ENCODE results near the gene TBC1D10B.
A peak's percentile ranks its signal among the peaks of the same experiment; 100 is the strongest.

TBC1D10B gene

DNA sequence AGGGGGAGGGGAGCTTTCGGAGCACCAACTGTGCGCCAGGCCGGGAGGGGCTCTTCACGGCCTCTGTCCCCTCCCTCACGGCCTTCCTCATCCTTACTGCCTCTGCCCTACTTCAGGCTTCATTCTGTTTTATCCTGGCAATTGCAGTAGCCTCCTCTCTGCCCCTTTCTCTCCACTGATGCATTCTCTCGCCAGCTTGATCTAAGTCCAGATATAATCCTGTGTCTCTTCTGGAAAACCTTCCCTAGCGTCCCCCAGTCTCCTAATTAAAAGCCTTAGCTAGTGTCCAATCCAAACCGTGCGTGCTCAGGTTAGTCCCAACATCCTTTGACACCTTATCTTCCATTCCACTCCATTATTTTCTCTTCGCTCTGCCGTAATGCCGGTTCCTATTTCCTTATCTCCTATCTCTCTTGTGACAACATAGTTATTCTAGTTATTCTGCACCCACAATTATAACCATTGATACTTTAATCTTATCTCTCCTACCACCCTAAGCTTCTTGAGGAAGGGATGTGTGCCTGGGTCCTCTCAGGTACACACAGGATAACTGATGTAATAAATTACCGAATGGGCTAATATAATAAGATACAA is 25.8 kb upstream of the TBC1D10B start:
- TF ChIP-seq CTCF (conservative IDR thresholded peaks at IDR 0.05; ENCODE audit: low read depth, low read length): no peak
- H3K4me3 ChIP-seq (ENCODE audit: low read depth, low read length): peak overlapping the region; percentile 78
- DNase-seq (ENCODE audit: low read depth): no peak

DNA sequence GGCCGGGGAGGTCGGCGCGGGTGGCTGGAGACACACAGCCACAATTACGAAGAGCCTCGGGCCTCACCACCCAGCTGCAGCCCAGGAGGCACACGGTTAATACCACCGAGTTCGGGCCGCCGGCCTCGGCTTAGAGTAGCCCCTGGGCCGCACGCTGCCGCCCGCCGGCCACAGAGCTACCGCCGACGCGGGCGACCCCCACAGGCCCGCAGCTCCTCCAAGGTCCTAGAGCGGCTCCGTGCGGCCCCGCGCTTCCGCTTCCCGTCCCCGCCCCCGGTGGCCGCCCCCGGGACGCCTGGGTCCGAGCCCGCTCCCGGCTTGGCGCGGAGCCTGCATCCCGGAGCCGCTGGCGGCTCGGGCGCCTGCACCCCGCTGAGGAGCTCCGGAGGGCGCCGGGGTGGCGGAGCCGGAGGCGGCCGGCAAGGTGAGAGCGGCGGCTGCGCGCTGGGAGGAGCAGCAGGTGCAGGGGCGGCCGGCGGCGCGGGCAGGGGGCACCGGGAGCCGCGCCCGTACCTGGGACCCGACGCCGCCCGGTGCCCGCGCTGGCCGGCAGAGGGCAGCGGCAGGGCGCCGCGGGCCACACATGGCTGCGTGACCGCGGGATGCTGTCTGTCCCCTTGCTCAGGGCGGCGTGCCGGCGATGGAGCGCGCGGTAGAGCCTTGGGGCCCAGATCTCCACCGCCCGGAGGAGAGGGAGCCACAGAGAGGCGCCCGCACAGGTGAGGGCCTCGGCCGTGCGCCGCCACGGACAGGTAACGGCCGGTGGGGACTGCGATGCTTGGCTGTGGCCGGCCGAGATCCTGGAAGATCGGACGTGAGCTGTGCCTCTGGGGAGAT is 25.1 kb upstream of the TBC1D10B start, which contains the start of gene ZNF48:
Gene ZNF48, plus strand, starts transcription at position 266 of the 837 bp plus-strand sequence. Its CDS starts 375 bp downstream, at position 641.
- DNase-seq (ENCODE audit: low read depth): peak; percentile 94
- peak within 1 kb of the TSS; percentile 78 for H3K4me3 ChIP-seq (ENCODE audit: low read depth, low read length)
- no peak for TF ChIP-seq CTCF (conservative IDR thresholded peaks at IDR 0.05; ENCODE audit: low read depth, low read length)

DNA sequence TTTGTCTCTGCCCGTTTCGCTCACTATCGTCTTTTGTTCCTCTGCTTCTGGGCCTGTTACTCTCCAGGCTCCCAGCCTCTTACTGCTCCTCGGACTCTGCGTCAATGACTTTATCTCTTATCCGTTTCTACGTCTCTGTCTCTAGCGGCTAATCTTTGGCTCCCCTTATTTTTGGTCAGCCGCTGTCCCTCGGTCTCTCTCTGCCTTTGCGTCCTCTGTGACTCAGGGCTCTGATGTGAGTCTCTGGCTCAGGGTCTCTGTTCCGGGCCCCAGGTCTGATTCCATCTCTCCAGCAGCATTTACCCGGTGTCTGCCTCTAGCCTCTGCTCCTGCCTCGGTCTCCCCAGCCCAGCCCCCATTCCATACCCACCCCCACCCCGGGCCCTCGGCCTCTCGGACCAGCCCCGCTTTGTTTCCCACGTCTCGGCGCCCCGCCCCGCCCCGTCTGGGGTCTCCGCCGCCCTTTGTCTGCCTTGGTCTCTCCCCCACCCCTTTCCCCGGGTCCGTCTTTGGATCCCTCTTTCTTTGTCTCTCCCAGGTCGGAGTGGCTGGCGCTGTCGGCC is 24.4 kb upstream of the TBC1D10B start:
- H3K4me3 ChIP-seq (ENCODE audit: low read depth, low read length): peak overlapping the region; percentile 78
- no peak for TF ChIP-seq CTCF (conservative IDR thresholded peaks at IDR 0.05; ENCODE audit: low read depth, low read length)
- DNase-seq (ENCODE audit: low read depth): peak; percentile 34

GRCh38 chr16:30383521-30383920 is 13.2 kb upstream of the TBC1D10B start:
- no peak for TF ChIP-seq CTCF (conservative IDR thresholded peaks at IDR 0.05; ENCODE audit: low read depth, low read length)
- DNase-seq (ENCODE audit: low read depth): no peak
- no peak overlapping the region for H3K4me3 ChIP-seq (ENCODE audit: low read depth, low read length)

- no peak within 1 kb of the TSS for H3K4me3 ChIP-seq (ENCODE audit: low read depth, low read length)
- no peak for TF ChIP-seq CTCF (conservative IDR thresholded peaks at IDR 0.05; ENCODE audit: low read depth, low read length)
- no peak for DNase-seq (ENCODE audit: low read depth)
Measured at GRCh38 chr16:30382111-30382881, 12.0 kb upstream of the TBC1D10B start, which contains the start of gene SEPTIN1. Gene SEPTIN1, minus strand, starts transcription at chr16:30382561. Its CDS starts 19 bp downstream, at chr16:30382542.

DNA sequence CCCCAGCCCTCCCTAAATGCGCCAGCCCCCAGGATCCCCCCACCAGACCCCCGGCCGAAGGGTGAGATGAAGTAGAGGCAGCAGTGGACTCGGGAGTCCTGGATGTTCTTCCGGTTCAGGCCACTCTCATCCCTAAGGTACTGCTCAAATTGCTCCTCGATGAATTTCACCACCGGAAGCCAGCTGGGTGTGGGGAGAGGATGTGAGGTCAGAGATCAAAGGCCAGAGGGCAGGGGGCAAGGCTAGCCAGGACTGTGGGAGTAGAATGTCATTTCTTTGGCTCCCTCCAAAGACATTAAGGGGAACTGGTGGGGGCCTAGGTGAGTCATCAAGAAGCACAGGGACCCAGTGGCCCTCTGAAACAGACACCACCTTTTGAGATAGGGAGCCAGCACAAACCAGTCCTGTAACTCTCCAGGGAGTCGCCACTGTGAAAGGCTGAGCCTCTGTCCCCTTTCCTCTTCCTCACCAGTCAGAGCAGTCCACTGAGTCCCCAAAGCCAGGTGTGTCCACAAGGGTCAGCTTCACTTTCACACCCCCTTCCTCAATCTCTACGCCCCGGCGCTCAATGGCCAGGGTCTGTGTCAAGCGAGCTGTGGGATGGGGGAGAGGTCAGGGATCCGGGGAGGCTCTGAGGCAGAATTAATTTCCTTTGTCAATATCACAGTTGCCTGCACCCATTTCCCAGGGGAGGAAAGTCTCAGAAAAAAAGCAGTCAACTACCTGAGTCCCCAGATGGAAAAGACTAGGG is 11.2 kb upstream of the TBC1D10B start:
- H3K4me3 ChIP-seq (ENCODE audit: low read depth, low read length): no peak overlapping the region
- no peak for DNase-seq (ENCODE audit: low read depth)
- TF ChIP-seq CTCF (conservative IDR thresholded peaks at IDR 0.05; ENCODE audit: low read depth, low read length): no peak
